Measurements from ENCODE around the gene PGLYRP2. TPM values are rescaled to one million over a fixed set of nuclear protein-coding genes. Genes with fewer than 3 reads are reported as not detected.

Gene PGLYRP2
- total and polyA plus RNA-seq, 2 donors (not counting 3 experiments of a cell fraction or from before 2014, with no cell fraction given): 0.03 to 0.18 TPM

- H2AFZ ChIP-seq (ENCODE audit: low read depth, low read length): no peak overlapping the region
- H3K36me3 ChIP-seq (ENCODE audit: control insufficient read depth in 2 of 2, extremely low read depth in 1 of 2, insufficient read depth in 2 of 2, low read length in 2 of 2): peaks cover 12 to 56% of the 10 kb centered on the region in 2 experiments
- H3K9me1 ChIP-seq (replicated peaks; ENCODE audit: control insufficient read depth, extremely low read depth, insufficient read depth, low read length): no peaks in the 10 kb centered on the region
- peaks cover 27% of the 10 kb centered on the region for H3K79me2 ChIP-seq (ENCODE audit: control insufficient read depth, insufficient read depth, low read length)
- CTCF ChIA-PET: no interaction called here
- no TSS peak for BruUV-seq (replicated peaks)
- FAIRE-seq (no peak), DNase-seq (ENCODE audit: low read depth, low spot score) (no peak)
- no peaks in the 10 kb centered on the region for H3K4me1 ChIP-seq (ENCODE audit: control insufficient read depth, extremely low read depth, insufficient read depth, low read length)
- no peak overlapping the region for H3K27ac ChIP-seq (ENCODE audit: insufficient read depth, low read depth, low read length)
- H3K4me2 ChIP-seq (ENCODE audit: insufficient read depth, low read length): no peak overlapping the region
- no peaks in the 10 kb centered on the region for H3K27me3 ChIP-seq (ENCODE audit: control insufficient read depth in 2 of 2, insufficient read depth in 2 of 2, low read length in 2 of 2)
- no peaks in the 10 kb centered on the region for H3K9me3 ChIP-seq (replicated peaks; ENCODE audit: control insufficient read depth, insufficient read depth, low read length)
- H4K20me1 ChIP-seq (replicated peaks; ENCODE audit: control insufficient read depth, extremely low read depth, insufficient read depth, low read length): no peaks in the 10 kb centered on the region
- no peak overlapping the region for H3K4me3 ChIP-seq (replicated peaks in 1 of 3; ENCODE audit: insufficient read depth in 1 of 3, low read depth in 1 of 3, low read length in 3 of 3)
- POLR2A ChIA-PET: no interaction called here
- no peak overlapping the region for H3K9ac ChIP-seq (replicated peaks; ENCODE audit: extremely low read depth, insufficient read depth, low read length)
- dilution Hi-C loops (cut with MboI; ENCODE audit: extremely low pct_ligation_motif_present, low sequenced_read_pairs): no loop called here
- intact Hi-C loops (cut with micrococcal nuclease): no loop called here
- TF ChIP-seq GATA2 (IDR thresholded peaks at IDR 0.05; ENCODE audit: insufficient read depth, insufficient read length, low read depth, low read length) (no peak), FOS (IDR thresholded peaks at IDR 0.05; ENCODE audit: borderline replicate concordance, insufficient read depth, low read length) (no peak), POLR2A (IDR thresholded peaks at IDR 0.05; ENCODE audit: low read depth, low read length) (no peak), POLR2AphosphoS5 (IDR thresholded peaks at IDR 0.05; ENCODE audit: insufficient read depth, low read depth, low read length) (no peak), MYC (IDR thresholded peaks at IDR 0.05; ENCODE audit: low read depth, low read length) (no peak), EZH2 (IDR thresholded peaks at IDR 0.05; ENCODE audit: borderline replicate concordance, low read depth, low read length, severe bottlenecking) (no peak), CTCF (IDR thresholded peaks at IDR 0.05; ENCODE audit: extremely low read depth in 1 of 2, insufficient read depth in 1 of 2, low read depth in 1 of 2, low read length in 2 of 2) (no peak), JUN (IDR thresholded peaks at IDR 0.05; ENCODE audit: borderline replicate concordance, insufficient read depth, insufficient read length, low read depth) (no peak), MAX (IDR thresholded peaks at IDR 0.05; ENCODE audit: insufficient read depth, insufficient read length) (no peak)
These were observed 53.9 kb downstream of the PGLYRP2 start for GRCh38 chr19:15425321-15425950.
